Measurements from ENCODE around the gene TNFAIP3.

DNA sequence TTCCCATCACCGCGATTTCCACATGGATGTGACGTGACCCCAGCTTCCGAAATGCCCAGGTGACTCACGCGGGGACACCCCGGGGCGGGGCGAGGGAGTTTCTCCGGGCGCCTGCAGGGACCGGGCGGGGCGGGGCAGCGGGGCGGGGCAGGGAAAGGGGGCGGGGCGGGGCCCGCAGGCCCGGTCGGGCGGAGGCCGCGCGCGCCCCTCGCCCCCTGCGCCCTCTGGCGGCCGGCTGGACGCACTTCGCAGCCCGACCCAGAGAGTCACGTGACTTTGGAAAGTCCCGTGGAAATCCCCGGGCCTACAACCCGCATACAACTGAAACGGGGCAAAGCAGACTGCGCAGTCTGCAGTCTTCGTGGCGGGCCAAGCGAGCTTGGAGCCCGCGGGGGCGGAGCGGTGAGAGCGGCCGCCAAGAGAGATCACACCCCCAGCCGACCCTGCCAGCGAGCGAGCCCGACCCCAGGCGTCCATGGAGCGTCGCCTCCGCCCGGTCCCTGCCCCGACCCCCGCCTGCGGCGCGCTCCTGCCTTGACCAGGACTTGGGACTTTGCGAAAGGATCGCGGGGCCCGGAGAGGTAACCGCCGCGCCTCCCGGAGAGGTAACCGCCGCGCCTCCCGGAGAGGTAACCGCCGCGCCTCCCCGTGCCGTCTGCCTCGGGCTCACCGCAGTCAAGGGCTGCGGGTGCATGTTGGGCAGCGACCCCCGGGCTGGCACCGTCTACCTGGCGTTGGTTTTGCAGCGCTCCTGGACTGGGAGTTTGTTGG lies at the start of gene TNFAIP3:
- TF ChIP-seq FOXM1 (IDR thresholded peaks at IDR 0.05; ENCODE audit: borderline replicate concordance) (no peak), FOXA1 (IDR thresholded peaks at IDR 0.05) (no peak), PKNOX1 (IDR thresholded peaks at IDR 0.05) (no peak), SUZ12 (IDR thresholded peaks at IDR 0.05) (no peak), LEF1 (IDR thresholded peaks at IDR 0.05; ENCODE audit: borderline replicate concordance) (no peak), ARNT (IDR thresholded peaks at IDR 0.05) (no peak), HDGF (IDR thresholded peaks at IDR 0.05; ENCODE audit: borderline replicate concordance) (no peak), TARDBP (IDR thresholded peaks at IDR 0.05) (no peak), SP1 (IDR thresholded peaks at IDR 0.05) (no peak), NFRKB (IDR thresholded peaks at IDR 0.05) (no peak), BHLHE40 (IDR thresholded peaks at IDR 0.05; ENCODE audit: borderline replicate concordance) (no peak)

Data from HEK293T (cell line).